ENCODE results near the gene KISS1.
"Not testable (repeated sequence)": the region's sequence is repeated elsewhere in the genome, so short reads cannot be mapped to it uniquely, and the experiment has no call there.

Gene KISS1, protein sequence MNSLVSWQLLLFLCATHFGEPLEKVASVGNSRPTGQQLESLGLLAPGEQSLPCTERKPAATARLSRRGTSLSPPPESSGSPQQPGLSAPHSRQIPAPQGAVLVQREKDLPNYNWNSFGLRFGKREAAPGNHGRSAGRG

DNA sequence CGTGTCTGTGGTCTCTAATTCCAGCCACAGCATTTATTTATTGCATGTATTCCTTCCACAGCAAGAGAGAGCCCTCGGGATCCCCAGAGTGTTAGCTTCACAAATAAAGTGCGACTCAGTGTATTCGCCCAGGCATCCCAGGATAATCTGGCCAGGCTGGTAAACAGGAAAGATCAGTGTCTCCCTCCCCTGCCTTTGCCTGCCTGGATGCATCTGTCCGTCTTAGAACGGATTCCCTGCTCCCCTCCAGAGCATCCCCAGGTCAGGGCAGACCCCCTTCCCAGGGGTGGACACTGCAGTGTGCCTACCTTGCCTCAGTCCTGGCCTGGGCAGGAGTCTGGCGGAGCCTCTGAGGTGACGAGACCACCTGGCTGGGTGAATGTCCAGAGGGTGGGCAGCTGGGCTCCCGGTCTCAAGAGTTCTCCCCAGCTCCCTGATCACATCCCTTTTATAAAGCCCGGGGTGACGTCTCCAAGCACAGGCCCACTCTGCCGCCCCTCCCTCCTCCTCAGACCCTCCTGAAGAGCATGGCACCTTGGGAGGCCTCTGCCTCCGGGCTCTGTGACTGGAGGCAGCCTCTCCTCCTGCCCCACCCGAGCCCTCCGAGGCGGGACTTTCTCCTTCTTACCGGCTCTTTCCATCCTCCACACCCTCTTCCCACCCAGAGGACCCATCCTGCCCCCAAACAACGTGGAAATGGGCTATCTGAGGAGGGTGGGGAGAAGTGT lies at the start of gene KISS1:
Gene KISS1 (minus strand): TSS at position 424 of the 728 bp plus-strand sequence. CDS start 3,615 bp downstream, outside the sequence.
- no peak for DNase-seq (ENCODE audit: low read depth)

DNA sequence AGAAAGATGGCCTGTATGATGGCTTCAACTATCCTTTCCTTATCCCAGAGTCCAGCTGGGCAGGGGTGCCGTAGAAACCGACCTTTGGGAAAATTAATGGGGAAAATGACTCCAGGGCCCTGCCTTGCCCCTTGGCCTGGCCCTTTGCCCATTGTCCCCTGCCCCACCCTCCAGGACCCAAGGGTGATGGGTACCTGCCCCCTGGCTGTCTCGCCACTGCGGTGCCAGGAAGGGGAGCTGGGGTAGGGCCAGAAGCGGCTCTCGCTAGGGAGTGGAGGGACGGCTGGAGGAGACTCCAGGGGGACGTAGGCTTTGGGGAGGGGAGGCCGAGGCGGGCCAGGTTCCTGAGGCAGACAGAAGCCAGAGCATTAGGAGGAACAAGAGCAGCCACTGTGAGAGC lies 46.6 kb upstream of the KISS1 start:
- no peak for DNase-seq (ENCODE audit: low read depth)

DNA sequence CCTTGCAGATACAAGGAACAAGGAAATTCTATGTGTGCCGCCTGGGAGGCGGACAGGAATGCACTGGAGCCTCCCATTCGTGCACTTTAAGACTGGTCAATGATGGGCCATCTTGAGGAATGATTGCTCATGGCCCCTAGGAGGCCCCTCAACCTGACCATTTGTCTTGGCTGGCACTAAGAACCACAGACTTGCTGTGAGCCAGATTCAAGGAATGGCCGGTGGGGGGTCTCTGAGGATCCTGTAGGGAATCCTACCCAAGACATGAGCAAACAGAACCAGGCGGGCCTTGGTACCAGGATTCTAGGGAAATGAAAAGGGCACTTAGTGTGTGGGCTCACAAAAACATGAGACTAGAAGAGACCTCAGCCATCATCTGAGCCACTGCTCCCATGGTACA lies 45.6 kb upstream of the KISS1 start:
- DNase-seq (ENCODE audit: low read depth), result no peak

DNA sequence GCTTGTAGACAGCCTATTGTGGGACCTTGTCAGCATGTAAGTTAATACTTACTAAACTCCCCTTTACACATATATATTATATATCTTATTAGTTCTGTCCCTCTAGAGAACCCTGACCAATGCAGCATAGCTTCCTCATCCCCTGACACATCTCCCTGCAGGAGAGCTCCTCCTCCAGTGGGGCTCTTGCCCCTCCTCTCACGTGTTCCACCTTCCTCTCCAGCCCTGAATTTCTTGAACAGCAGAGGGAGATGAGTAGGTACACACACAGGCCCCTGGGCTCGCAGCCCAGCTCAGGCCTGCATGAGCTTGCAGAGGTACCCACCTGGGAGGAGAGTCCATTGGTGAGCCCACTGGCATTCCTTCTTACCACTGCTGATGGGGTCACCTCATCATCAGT lies 44.8 kb upstream of the KISS1 start:
- no peak for DNase-seq (ENCODE audit: low read depth)

DNA sequence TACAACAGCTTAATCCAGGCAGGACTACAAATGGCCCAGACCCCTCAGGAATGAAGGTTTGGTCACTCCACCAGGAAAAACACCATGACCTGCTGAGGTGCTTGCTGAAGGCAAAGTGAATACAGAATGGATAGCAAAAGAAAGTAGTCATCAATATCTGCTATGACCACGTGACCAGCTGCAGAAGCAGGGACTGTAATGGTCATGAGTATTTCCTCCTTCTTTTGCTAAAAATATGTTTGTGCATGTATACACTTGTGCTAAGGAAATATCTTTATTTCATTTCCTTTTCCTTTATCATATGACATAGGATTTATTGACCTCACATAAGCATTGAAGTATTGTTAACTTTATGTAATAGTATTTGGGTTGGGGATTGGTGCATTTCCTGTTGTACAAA lies 43.9 kb upstream of the KISS1 start:
- DNase-seq (ENCODE audit: low read depth), result no peak

DNA sequence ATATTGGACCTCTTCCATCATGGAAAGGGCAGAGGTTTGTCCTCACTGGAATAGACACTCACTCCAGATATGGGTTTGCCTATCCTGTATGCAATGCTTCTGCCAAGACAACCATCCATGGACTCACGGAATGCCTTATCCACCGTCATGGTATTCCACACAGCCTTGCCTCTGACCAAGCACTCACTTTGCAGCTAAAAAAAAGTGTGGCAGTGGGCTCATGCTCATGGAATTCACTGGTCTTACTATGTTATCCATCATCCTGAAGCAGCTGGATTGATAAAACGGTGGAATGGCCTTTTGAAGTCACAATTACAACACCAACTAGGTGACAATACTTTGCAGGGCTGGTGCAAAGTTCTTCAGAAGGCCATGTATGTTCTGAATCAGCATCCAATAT lies 43.1 kb upstream of the KISS1 start:
- not testable (repeated sequence) for DNase-seq (ENCODE audit: low read depth)

DNA sequence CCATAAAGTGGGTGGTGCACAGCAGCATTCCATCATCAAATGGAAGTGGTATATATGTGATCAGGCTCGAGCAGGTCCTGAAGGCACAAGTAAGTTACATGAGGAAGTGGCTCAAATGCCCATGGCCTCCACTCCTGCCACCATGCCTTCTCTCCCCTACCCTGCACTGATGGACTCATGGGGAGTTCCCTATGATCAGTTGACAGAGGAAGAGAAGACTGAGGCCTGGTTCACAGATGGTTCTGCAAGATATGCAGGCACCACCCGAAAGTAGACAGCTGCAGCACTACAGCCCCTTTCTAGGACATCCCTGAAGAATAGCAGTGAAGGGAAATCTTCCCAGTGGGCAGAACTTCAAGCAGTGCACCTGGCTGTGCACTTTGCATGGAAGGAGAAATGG lies 42.2 kb upstream of the KISS1 start:
- DNase-seq (ENCODE audit: low read depth), result not testable (repeated sequence)

DNA sequence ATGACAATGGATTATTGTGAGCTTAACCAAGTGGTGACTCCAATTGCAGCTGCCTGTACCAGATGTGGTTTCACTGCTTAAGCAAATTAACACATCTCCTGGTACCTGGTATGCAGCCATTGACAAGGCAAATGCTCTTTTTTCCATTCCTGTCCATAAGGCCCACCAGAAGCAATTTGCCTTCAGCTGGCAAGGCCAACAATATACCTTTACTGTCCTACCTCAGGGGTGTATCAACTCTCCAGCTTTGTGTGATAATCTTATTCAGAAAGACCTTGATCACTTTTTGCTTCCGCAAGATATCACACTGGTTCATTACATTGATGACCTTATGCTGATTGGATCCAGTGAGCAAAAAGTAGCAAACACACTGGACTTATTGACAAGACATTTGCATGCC lies 41.2 kb upstream of the KISS1 start:
- not testable (repeated sequence) for DNase-seq (ENCODE audit: low read depth)

DNA sequence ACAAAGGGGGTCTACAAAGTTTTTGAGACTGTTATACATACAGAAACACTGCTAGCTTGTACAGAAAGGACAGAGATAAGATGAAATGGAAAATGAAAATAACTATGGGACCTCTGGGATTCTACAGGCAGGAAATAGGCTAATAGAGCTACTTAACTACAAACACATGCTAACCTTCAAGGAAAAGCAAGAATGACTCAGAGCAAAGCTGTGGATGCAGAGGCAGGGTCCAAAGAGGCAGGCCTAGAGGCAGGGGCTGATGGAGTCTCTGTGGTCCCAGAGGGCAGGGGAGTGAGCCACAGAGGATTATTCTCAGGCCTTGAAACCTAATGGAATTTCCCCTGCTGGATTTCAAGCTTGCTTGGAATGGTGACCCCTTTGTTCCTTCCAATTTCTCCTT lies 36.2 kb upstream of the KISS1 start:
- no peak for DNase-seq (ENCODE audit: low read depth)

DNA sequence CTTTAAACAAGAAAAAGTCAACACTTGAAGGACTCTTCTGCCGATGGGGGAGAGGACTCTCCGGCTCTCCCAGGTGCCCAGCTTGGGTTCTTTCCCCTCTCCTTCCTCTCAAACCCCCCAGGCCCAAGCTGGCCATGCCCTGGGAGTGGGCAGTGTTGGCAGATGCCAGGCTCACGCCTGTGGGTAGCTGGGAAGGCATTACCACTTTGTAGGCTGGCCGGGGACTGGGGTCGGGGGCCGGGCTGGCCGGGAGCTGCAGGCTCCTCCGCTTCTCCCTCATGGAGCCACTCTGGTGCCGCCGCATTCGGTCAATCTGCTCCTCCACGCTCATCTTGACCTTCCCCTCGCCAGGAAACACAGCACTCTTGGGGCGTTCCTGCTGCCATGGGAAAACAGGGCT lies 33.9 kb upstream of the KISS1 start:
- no peak for DNase-seq (ENCODE audit: low read depth)

DNA sequence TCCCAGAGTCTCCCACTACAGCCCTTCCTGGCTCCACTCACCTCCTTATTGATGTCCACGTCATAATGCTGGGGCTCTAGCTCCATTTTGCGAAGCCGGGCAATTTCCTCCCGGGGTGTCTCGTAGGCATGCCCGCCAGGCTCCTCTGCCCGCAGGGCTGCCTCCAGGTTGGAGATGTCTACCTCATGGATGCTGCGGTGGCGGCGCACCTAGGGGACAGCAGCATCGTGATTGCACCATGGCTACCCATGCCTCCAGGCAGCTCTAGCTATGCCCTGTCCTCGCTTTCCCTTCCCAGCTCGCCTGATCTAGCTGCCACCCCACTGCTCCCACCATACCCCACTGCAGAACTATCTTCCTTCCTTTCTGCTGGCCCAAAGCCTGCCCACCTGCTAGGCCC lies 32.6 kb upstream of the KISS1 start:
- DNase-seq (ENCODE audit: low read depth), result no peak

DNA sequence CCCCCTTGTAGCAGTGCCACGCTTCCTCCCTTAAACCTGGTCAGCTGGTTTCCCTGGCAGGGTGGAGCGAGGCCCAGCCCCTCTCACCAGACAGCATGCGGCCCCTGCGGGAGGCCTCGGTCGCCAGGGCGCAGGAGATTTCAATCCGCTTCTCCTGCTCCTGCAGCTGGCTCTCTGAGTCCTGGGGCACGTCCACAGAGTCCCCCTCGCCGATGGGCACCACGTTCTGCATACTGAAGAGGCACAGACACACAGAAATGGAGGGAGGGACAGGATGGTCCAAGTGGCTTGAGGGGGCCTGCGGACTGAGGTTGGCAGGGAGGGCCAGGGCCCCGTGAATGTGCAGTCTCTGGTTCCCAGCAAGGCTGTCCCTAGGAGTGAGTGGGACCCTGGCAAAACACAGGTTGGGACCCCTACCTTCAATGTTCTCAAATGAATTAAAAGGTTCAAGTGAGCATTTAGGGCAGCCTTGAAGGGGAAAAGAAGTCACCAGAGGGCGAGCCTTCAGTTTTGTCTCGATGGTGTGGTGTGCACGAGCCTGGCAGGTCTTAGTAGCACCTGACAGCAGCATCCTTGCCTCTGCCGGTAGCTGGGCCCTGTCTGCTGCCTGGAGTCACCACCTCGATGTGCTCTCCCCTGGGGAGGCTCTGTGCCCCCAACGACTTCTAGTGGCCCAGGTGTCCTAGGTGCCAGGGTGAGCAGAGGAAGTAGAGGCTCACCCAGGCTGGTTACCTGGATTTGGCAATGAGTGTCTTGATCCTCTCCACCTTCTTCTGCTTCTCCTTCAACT lies 31.9 kb upstream of the KISS1 start:
- DNase-seq (ENCODE audit: low read depth), result no peak

DNA sequence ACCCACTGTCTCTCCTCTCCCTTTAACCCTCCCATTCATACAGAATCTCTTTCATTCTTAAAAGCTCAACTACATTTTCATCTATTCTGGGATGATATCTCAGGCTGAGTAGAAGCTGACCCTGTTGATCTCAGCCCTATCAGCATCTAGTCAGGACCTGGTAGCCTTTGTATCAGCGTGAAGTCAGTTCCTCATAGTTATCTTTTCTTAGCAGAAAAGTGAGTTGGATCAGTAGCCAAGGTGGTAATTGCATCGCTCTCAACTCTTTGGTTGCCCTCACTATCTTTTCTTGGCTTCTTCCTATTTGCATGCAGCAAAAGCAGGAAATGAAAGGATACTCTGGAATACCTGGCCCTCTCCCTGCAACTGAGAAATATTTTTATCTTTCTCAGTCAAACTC lies 31.1 kb upstream of the KISS1 start:
- no peak for DNase-seq (ENCODE audit: low read depth)

DNA sequence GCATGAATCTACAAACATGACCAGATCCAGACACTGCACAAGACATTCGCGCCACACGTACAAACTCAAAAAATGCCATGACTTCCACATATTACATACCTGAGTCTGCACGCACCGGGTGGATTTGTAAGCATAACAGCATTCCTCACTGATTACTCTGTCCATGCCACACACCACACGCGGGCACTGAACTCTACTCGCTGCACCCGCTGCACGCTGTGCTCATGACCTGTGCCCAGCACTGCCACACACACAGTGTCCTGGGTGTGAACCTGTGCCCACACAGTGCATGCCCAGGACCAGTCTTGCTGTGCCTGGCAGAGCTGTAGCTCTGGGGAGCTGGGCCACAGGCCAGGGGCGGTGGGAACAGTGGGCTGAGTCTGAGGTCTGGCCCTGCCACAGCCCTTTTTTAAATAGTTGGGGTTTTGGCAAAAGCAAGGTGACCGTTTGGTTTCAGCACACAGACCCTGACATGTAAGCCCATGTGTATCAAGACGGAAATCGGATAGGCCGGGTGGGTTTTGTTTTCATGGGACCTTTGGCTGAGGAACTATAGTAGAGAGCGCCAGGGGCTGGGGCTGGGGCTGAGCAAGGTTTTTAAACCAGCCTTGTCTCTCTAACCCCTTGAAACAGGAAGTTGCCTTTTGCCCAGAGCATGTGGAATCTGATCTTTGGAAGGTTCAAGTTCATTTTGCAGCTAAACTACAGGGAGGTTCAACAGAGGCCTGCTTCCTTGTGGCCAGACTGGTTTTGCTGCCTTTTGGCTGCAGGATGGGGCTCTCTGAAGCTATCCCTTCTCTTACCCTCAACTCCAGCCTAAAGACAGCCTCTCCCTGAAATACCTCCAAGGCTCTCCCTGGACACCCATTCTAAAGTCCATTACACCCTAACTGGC lies 29.8 kb upstream of the KISS1 start:
- DNase-seq (ENCODE audit: low read depth), result no peak

DNA sequence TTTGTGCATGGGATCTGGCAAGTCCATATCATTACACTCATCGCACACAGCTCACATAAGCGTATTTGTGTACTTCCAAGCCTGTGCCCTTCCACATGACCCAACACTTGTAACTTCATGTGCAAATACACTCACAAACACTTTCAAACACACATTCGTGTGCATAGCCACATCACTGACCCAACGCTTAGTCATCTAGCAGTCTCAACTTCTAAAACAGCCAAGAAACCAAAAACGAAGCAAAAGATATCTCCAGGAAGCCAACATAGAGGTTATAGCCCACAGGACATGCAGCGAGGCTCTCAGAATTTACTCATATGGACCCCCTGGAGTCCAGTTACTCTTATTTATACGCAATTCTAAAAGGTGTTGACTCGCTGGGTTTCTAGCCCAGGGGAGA lies 28.4 kb upstream of the KISS1 start:
- no peak for DNase-seq (ENCODE audit: low read depth)

DNA sequence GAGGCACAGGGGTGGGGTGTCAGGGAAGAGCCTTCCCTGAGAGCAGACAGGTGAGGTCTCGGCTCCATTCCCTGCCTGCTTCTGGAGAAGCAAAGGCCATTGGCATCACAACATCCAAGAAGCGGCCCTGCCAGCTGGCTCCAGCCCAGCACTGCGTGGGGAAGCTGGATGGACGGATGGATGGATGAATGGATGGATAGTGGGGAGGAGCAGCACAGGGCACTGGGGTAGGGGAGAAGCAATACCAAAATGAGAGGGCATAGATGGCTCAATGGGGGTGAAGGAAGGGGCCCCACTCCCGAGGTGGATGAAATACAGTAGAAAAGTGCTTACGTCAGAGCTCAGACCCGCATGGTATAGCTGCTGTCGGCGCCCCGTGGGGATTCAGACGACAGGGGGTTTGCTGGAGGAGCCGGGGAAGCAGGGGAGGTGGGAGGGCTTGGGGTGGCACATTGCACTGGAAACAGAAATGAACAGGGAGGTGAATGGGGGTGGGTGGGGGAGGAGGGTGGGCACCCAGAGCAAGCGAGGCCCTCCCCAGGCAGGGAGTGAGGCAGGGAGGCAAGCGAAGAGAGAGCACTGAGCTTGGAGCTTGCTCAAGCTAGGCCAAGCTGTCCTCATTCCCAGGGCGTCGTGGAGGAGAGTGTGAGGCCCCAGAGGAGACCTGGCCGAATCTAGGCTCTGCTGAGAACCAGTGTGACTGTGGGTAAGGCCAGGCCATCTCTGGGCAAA lies 27.0 kb upstream of the KISS1 start:
- DNase-seq (ENCODE audit: low read depth), result no peak

DNA sequence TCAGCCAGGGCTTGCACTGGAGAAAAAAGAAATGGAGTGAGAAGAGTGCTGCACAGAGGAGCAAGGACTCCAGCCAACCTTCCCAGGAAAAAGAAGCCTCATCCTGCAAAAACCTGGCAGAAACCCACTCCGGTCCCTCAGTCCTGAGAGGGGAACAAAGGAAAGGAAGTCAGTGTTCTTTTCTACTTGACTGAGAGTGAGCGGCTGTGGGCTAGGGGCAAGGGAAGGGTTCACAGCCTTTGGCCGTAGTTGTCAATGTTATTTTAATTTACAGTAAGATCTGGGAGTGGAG lies 26.4 kb upstream of the KISS1 start:
- DNase-seq (ENCODE audit: low read depth), result no peak

DNA sequence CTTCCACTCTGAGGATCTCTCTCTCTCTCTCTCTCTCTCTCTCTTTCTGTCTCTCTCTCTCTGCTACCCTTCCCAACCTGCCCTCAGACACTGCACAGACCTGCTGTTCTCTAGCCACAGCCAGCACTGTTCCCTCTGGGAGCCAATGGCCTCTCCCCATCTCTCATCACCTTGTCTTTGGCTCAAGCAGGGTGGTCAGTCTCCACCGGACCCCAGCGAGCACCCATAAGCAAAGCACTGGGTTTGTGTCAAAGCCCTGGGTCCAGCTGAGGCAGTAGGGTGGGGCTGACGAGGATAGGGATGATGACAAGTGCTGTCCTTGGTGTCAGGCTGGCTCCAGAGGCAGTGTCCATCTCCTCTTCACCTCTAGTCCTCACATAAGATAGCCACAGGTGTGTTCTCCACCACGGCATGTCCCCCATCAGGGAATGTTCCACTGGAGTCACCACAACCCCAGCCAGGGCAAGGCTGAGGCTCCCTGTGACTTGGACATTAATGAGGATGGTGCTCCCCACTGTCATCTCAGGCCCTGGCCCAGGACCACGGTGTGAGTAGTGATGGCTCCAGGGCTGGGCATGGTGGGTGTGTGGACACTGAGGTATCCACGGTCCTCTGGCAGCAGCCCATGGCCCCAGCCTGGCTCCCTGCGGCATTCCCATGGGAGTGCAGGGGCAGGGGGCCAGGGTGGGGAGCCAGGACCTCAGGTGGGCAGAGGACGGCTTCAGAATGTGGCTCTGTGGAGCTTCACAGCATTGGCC lies 25.9 kb upstream of the KISS1 start:
- no peak for DNase-seq (ENCODE audit: low read depth)

DNA sequence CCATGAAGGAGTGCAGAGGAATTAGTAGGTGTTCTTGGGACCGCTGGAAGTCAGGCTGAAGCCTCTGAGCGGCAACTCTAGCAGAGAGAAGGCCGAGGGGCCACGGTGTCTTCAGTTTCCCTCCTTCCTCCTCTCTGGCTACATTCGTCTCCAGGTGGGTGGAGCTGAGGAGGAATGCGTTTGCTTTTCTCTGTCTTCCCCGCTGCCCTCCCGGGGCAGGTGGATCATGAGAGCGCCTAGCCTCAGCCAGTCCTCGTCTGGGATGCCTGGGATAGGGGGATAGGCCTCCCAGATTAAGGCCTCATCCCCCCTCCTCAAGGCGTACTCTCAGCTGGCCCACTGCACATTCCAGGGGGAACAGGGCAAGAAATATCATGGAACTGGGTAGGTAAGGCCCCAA lies 25.0 kb upstream of the KISS1 start:
- no peak for DNase-seq (ENCODE audit: low read depth)

DNA sequence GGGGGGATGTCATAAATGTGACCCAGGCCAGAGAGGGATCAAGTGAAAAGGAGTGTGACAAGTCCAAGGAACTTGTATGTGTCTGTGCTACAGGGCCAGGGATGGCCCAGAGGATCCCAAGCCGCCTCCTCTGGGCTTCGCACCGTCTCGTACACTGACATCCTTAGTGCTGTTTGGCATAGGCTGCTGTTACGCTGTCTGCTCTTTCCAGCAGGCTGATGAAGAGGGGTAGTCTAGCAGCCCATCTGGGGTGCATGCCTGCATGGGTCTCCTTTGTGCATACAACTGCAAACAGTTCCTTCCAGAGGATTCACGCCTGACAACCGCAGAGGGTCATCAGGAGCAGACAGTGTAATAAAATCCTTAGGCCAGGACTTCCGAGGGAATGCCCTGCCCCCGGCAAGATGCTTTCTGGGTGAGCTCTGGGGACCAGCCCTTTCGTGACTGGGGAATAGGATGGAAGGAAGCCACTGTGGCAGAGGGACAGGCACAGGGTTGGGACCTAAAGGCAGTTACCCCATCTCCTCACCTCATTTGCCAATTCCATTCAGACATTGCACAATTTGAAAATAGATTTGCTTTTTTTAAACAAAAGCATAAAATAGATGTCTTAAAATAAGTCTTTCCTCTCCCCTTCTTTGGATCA lies 23.8 kb upstream of the KISS1 start:
- no peak for DNase-seq (ENCODE audit: low read depth)

DNA sequence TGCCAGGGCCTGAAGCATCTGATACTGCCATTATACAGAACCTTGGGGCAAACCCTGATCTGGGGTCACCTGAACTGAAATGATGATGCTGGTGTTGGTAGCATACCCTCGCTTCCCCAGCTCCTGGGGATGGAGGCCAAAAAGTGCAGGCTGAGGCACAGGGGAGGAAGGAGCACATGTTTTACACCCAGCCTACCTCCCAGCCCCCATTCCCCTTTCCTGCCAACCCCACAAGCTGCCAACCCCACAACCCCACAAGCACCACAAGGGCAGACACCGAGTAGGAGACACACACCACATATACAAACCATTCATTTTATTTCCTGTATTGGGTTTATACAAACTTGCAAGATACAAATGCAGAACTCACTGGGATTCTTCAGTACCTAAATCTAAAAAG lies 22.3 kb upstream of the KISS1 start:
- no peak for DNase-seq (ENCODE audit: low read depth)

Measured in activated T-helper 9 cell treated with anti-CD3 and anti-CD28 coated beads, Interleukin-2, amount 50 U/mL, for 16 hours (primary cell).